H9 (cell line): ENCODE data around the gene SYNE2. TPM values are rescaled to one million over a fixed set of nuclear protein-coding genes. Genes with fewer than 3 reads are reported as not detected.
"Not testable (repeated sequence)": the region's sequence is repeated elsewhere in the genome, so short reads cannot be mapped to it uniquely, and the experiment has no call there.

ENCODE experiments used
- DNase-seq: peaks from one replicate; pipeline ENCODE4 v3.0.0-alpha.2; 2017
- H2AFZ ChIP-seq: one replicate; pipeline ENCODE4 v1.6.1; 2013; ENCODE audit warnings: mild to moderate bottlenecking, low read length, control low read depth, moderate library complexity
- H2AK5ac ChIP-seq: 2 replicates; pipeline ENCODE4 v1.6.1; 2013; ENCODE audit warnings: low read length, control low read depth, mixed read lengths; ENCODE audit not compliant: insufficient read length
- H2BK120ac ChIP-seq: one replicate; pipeline ENCODE4 v1.6.1; 2013; ENCODE audit warnings: low read depth, mild to moderate bottlenecking, low read length, control low read depth, inconsistent platforms; ENCODE audit not compliant: poor library complexity, severe bottlenecking
- H2BK12ac ChIP-seq: 2 replicates; pipeline ENCODE4 v1.6.1; 2013; ENCODE audit warnings: low read length, control low read depth, mixed read lengths, low read depth; ENCODE audit not compliant: insufficient read length
- H2BK15ac ChIP-seq: 2 replicates; pipeline ENCODE4 v1.6.1; 2013; ENCODE audit warnings: low read depth, low read length, control low read depth
- H2BK20ac ChIP-seq: one replicate; pipeline ENCODE4 v1.6.1; 2013; ENCODE audit warnings: low read depth, mild to moderate bottlenecking, low read length, control low read depth, inconsistent platforms; ENCODE audit not compliant: poor library complexity, severe bottlenecking
- H2BK5ac ChIP-seq: 2 replicates; pipeline ENCODE4 v1.6.1; 2013; ENCODE audit warnings: low read length, control low read depth, mixed read lengths; ENCODE audit not compliant: insufficient read length
- H3K14ac ChIP-seq: 2 replicates; pipeline ENCODE4 v1.6.1; 2013; ENCODE audit warnings: low read length, control low read depth; ENCODE audit not compliant: insufficient read depth
- H3K18ac ChIP-seq: 2 replicates; pipeline ENCODE4 v1.6.1; 2013; ENCODE audit warnings: low read depth, mild to moderate bottlenecking, mixed read lengths, low read length, control low read depth; ENCODE audit not compliant: insufficient read length
- H3K23ac ChIP-seq: 2 replicates; pipeline ENCODE4 v1.6.1; 2013; ENCODE audit warnings: low read length, control low read depth, mixed read lengths, low read depth; ENCODE audit not compliant: insufficient read length
- H3K23me2 ChIP-seq: 2 replicates; pipeline ENCODE4 v1.6.1; 2013; ENCODE audit warnings: low read depth, mild to moderate bottlenecking, mixed read lengths, low read length, control low read depth; ENCODE audit not compliant: insufficient read length, poor library complexity, severe bottlenecking
- H3K27ac ChIP-seq: 2 replicates; pipeline ENCODE4 v1.5.1; 2013; ENCODE audit warnings: low read length, control low read depth, mixed read lengths, low read depth; ENCODE audit not compliant: insufficient read length
- H3K27me3 ChIP-seq: 2 replicates; pipeline ENCODE4 v1.6.1; 2013; ENCODE audit warnings: low read length, control low read depth, inconsistent platforms; ENCODE audit not compliant: insufficient read depth
- H3K4ac ChIP-seq: 2 replicates; pipeline ENCODE4 v1.6.1; 2013; ENCODE audit warnings: low read depth, mild to moderate bottlenecking, control low read depth, inconsistent platforms, low read length, moderate library complexity
- H3K4me1 ChIP-seq: 2 replicates; pipeline ENCODE4 v1.6.1; 2013; ENCODE audit warnings: low read length, control low read depth, inconsistent platforms; ENCODE audit not compliant: insufficient read depth
- H3K4me2 ChIP-seq: 2 replicates; pipeline ENCODE4 v1.6.1; 2013; ENCODE audit warnings: low read length, control low read depth, mixed read lengths; ENCODE audit not compliant: insufficient read length, insufficient read depth
- H3K56ac ChIP-seq: 2 replicates; pipeline ENCODE4 v1.6.1; 2013; ENCODE audit warnings: low read depth, mild to moderate bottlenecking, mixed read lengths, low read length, control low read depth; ENCODE audit not compliant: insufficient read length
- H3K79me1 ChIP-seq: 2 replicates; pipeline ENCODE4 v1.6.1; 2013; ENCODE audit warnings: low read depth, mild to moderate bottlenecking, moderate library complexity, low read length, control low read depth, inconsistent platforms; ENCODE audit not compliant: insufficient read depth, poor library complexity, severe bottlenecking
- H3K79me2 ChIP-seq: 2 replicates; pipeline ENCODE4 v1.6.1; 2013; ENCODE audit warnings: low read length, control low read depth, inconsistent platforms; ENCODE audit not compliant: insufficient read depth
- H3K9ac ChIP-seq: 2 replicates; pipeline ENCODE4 v1.6.1; 2013; ENCODE audit warnings: low read length, control low read depth, mixed read lengths; ENCODE audit not compliant: insufficient read length; ENCODE audit errors: extremely low read depth
- H3K9me3 ChIP-seq: one replicate; pipeline ENCODE4 v1.6.1; 2013; ENCODE audit warnings: low read depth, low read length, inconsistent platforms; ENCODE audit not compliant: control insufficient read depth
- H3T11ph ChIP-seq: one replicate; pipeline ENCODE4 v1.6.1; 2013; ENCODE audit warnings: mild to moderate bottlenecking, low read length, control low read depth, inconsistent platforms
- H4K20me1 ChIP-seq: one replicate; pipeline ENCODE4 v1.6.1; 2013; ENCODE audit not compliant: control insufficient read depth, insufficient read length, insufficient read depth
- H4K5ac ChIP-seq: 2 replicates; pipeline ENCODE4 v1.6.1; 2013; ENCODE audit warnings: low read depth, mild to moderate bottlenecking, mixed read lengths, low read length, control low read depth; ENCODE audit not compliant: insufficient read length
- H4K8ac ChIP-seq: replicated peaks from 2 replicates; pipeline ENCODE4 v1.6.1; 2013; ENCODE audit warnings: low read length, control low read depth, mixed read lengths, low read depth; ENCODE audit not compliant: insufficient read length
- H4K91ac ChIP-seq: 2 replicates; pipeline ENCODE4 v1.6.1; 2013; ENCODE audit warnings: low read depth, mild to moderate bottlenecking, moderate library complexity, mixed read lengths, low read length, control low read depth; ENCODE audit not compliant: insufficient read length
- H3K27ac Mint-ChIP-seq, 3 experiments: 2 replicates in 2 of 3; 3 replicates in 1 of 3; pipeline ENCODE4 v1.8.0; 2020 to 2021; ENCODE audit warnings: mixed read lengths in 3 of 3, mild to moderate bottlenecking in 1 of 3, moderate library complexity in 1 of 3
- H3K27me3 Mint-ChIP-seq: 2 replicates; pipeline ENCODE4 v1.8.0; 2021; ENCODE audit warnings: low read depth, mild to moderate bottlenecking, moderate library complexity, mixed read lengths
- H3K36me3 Mint-ChIP-seq, 3 experiments: 2 replicates in 2 of 3; 3 replicates in 1 of 3; pipeline ENCODE4 v1.8.0; 2020 to 2021; ENCODE audit warnings: low read depth in 3 of 3, mixed read lengths in 3 of 3; ENCODE audit not compliant: insufficient read depth in 1 of 3
- H3K4me1 Mint-ChIP-seq, 2 experiments: 2 replicates each; pipeline ENCODE4 v1.8.0; 2020; ENCODE audit warnings: mixed read lengths in 2 of 2
- H3K4me3 Mint-ChIP-seq, 2 experiments: 2 replicates in 1 of 2; 3 replicates in 1 of 2; pipeline ENCODE4 v1.8.0; 2020 to 2021; ENCODE audit warnings: mild to moderate bottlenecking in 2 of 2, mixed read lengths in 2 of 2, moderate library complexity in 1 of 2
- H3K9me3 Mint-ChIP-seq, 2 experiments: 2 replicates in 1 of 2; 3 replicates in 1 of 2; pipeline ENCODE4 v1.8.0; 2020; ENCODE audit warnings: mild to moderate bottlenecking in 2 of 2, mixed read lengths in 2 of 2, moderate library complexity in 1 of 2
- WGBS: extraction: QIAGEN DNeasy Blood & Tissue Kit; methylation state at CpG from one replicate; pipeline ENCODE4 v1.1.7; 2013; ENCODE audit warnings: missing lambda C conversion rate, low lambda C conversion rate, mixed read lengths; ENCODE audit not compliant: insufficient read length; ENCODE audit errors: extremely low coverage; 5-methylcytosine and 5-hydroxymethylcytosine counted together
- total RNA-seq: library from RNA; stranded (reverse); gene quantifications from 2 replicates; pipeline ENCODE4 v1.2.1, GENCODE V29; 2021

Gene SYNE2
- total RNA-seq, 1 experiment from 2014 or later: 43.3 TPM

DNA sequence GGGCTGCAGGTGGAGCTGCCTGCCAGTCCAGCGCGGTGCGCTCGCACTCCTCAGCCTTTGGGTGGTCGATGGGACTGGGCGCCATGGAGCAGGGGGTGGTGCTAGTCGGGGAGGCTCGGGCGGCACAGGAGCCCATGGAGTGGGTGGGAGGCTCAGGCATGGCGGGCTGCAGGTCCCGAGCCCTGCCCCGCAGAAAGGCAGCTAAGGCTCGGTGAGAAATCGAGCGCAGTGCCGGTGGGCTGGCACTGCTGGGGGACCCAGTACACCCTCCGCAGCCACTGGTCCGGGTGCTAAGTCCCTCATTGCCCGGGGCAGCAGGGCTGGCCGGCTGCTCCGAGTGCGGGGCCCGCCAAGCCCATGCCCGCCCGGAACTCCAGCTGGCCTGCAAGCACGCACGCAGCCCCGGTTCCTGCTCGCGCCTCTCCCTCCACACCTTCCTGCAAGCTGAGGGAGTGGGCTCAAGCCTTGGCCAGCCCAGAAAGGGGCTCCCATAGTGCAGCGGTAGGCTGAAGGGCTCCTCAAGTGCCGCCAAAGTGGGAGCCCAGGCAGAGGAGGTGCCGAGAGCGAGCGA, 49.5 kb upstream of the SYNE2 start:
- H3K56ac ChIP-seq, H3K4me1 ChIP-seq, H3K27me3 ChIP-seq, H3K27me3 Mint-ChIP-seq, H4K8ac ChIP-seq, H3T11ph ChIP-seq, H3K27ac Mint-ChIP-seq, H2BK12ac ChIP-seq, H4K5ac ChIP-seq, H2AK5ac ChIP-seq, H3K36me3 Mint-ChIP-seq, H3K9me3 ChIP-seq, H3K23ac ChIP-seq, H2BK5ac ChIP-seq, H3K79me1 ChIP-seq, H3K4me3 Mint-ChIP-seq, H3K4ac ChIP-seq, H3K9ac ChIP-seq, DNase-seq, H4K91ac ChIP-seq, H3K18ac ChIP-seq, H3K4me2 ChIP-seq, H3K23me2 ChIP-seq, H3K14ac ChIP-seq, H2BK20ac ChIP-seq, H3K79me2 ChIP-seq, H3K27ac ChIP-seq, H3K4me1 Mint-ChIP-seq, H4K20me1 ChIP-seq, H3K9me3 Mint-ChIP-seq, H2AFZ ChIP-seq, H2BK15ac ChIP-seq, H2BK120ac ChIP-seq: not testable (repeated sequence)
- WGBS: no CpG with 5 or more reads among the region's 35 CpGs

DNA sequence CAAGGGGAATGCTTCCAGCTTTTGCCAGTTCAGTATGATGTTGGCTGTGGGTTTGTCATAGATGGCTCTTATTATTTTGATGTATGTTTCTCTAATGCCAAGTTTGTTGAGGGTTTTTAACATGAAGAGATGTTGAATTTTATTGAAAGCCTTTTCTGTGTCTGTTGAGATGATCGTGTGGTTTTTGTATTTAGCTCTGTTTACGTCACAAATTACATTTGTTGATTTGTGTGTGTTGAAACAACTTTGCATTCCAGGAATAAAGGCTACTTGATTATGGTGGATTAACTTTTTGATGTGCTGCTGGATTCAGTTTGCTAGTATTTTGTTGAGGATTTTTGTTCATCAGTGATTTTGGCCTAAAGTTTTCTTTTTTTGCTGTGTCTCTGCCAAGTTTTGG, 46.7 kb upstream of the SYNE2 start:
- not testable (repeated sequence) for H2BK20ac ChIP-seq, H4K8ac ChIP-seq, H3K56ac ChIP-seq, H2BK12ac ChIP-seq, H3K18ac ChIP-seq, H3K79me2 ChIP-seq, H3K79me1 ChIP-seq, H3K36me3 Mint-ChIP-seq, H3K9ac ChIP-seq, H2BK5ac ChIP-seq, H2BK120ac ChIP-seq, H4K20me1 ChIP-seq, H3K14ac ChIP-seq, H3K9me3 Mint-ChIP-seq, H3K27ac ChIP-seq, H3K4me1 ChIP-seq, H3K27ac Mint-ChIP-seq, DNase-seq, H3K23ac ChIP-seq, H3K27me3 Mint-ChIP-seq, H3K27me3 ChIP-seq, H2AFZ ChIP-seq, H3T11ph ChIP-seq, H3K4me3 Mint-ChIP-seq, H3K4ac ChIP-seq, H3K4me1 Mint-ChIP-seq, H2BK15ac ChIP-seq, H4K5ac ChIP-seq, H4K91ac ChIP-seq, H2AK5ac ChIP-seq, H3K23me2 ChIP-seq, H3K4me2 ChIP-seq, H3K9me3 ChIP-seq
- no CpG with 5 or more reads among the region's 2 CpGs for WGBS
